SK-N-SH (cell line): ENCODE measurements around the gene GRIN1. TPM values are rescaled to one million over a fixed set of nuclear protein-coding genes. Genes with fewer than 3 reads are reported as not detected.
A peak's percentile ranks its signal among the peaks of the same experiment; 100 is the strongest.

Experiments
- CTCF ChIA-PET: fragments of 300-600, 350-600 bp; formaldehyde crosslinking; extraction: SDS; loops from one replicate; lab custom pipeline; 2021; lab: Yijun Ruan, JAX
- POLR2A ChIA-PET: fragments of 350-600 bp; sonication (Branson Sonifier 250); formaldehyde crosslinking; extraction: SDS; loops from one replicate; lab custom pipeline; 2020; ENCODE audit warnings: antibody characterized with exemption, inconsistent platforms; lab: Yijun Ruan, JAX
- DNase-seq: peaks from one replicate; pipeline ENCODE4 v3.0.0; 2012
- H2AFZ ChIP-seq: fragments of 200-600 bp; sonication (generic); 2 replicates; pipeline ENCODE4 v1.8.1; 2016; ENCODE audit warnings: antibody characterized with exemption, mild to moderate bottlenecking, low read depth
- H3F3A ChIP-seq: fragments of 200-600 bp; sonication (generic); replicated peaks from 2 replicates; pipeline ENCODE3; 2016; ENCODE audit warnings: antibody characterized with exemption, mild to moderate bottlenecking; ENCODE audit not compliant: insufficient read depth
- H3K27ac ChIP-seq, 2 experiments: fragments of 200-500 bp in 1 of 2; fragments of 200-600 bp in 1 of 2; sonication (Bioruptor generic) in 1 of 2; sonication (generic), shearing (Covaris generic) in 1 of 2; 2 replicates each; pipeline versions ENCODE4 v1.5.1 to v1.6.1; 2014 to 2016; ENCODE audit warnings: low read depth in 2 of 2, inconsistent platforms in 1 of 2, low read length in 1 of 2, mild to moderate bottlenecking in 1 of 2, mixed read lengths in 1 of 2
- H3K27me3 ChIP-seq: fragments of 200-600 bp; sonication (generic), shearing (Covaris generic); 2 replicates; pipeline ENCODE4 v1.6.1; 2016; ENCODE audit warnings: mixed run types; ENCODE audit not compliant: insufficient read depth
- H3K36me3 ChIP-seq, 2 experiments: fragments of 200-500 bp in 1 of 2; fragments of 200-600 bp in 1 of 2; sonication (Bioruptor generic) in 1 of 2; sonication (generic) in 1 of 2; replicated peaks in 1 of 2; 2 replicates each; pipeline versions ENCODE3 to v1.5.1; 2014 to 2016; ENCODE audit warnings: low read length in 1 of 2, mild to moderate bottlenecking in 1 of 2; ENCODE audit not compliant: insufficient read depth in 2 of 2, control insufficient read depth in 1 of 2
- H3K4me1 ChIP-seq, 2 experiments: fragments of 200-500 bp in 1 of 2; fragments of 200-600 bp in 1 of 2; sonication (Bioruptor generic) in 1 of 2; sonication (generic), shearing (Covaris generic) in 1 of 2; 2 replicates each; pipeline versions ENCODE4 v1.5.1 to v1.6.1; 2014 to 2016; ENCODE audit warnings: low read depth in 1 of 2, low read length in 1 of 2, mixed run types in 1 of 2; ENCODE audit not compliant: insufficient read depth in 2 of 2, control insufficient read depth in 1 of 2
- H3K4me2 ChIP-seq: fragments of 200-600 bp; sonication (generic), shearing (Covaris generic); 2 replicates; pipeline ENCODE4 v1.6.1; 2017; ENCODE audit warnings: mixed run types
- H3K4me3 ChIP-seq, 2 experiments: fragments of 200-500 bp in 1 of 2; fragments of 200-600 bp in 1 of 2; sonication (Bioruptor generic) in 1 of 2; sonication (generic), shearing (Covaris generic) in 1 of 2; 2 replicates each; pipeline versions ENCODE4 v1.5.1 to v1.8.1; 2014 to 2016; ENCODE audit warnings: low read depth in 2 of 2, inconsistent platforms in 1 of 2, low read length in 1 of 2, mild to moderate bottlenecking in 1 of 2, mixed read lengths in 1 of 2, moderate library complexity in 1 of 2
- H3K79me2 ChIP-seq: fragments of 200-600 bp; sonication (generic); 2 replicates; pipeline ENCODE4 v1.8.1; 2017; ENCODE audit warnings: mild to moderate bottlenecking; ENCODE audit not compliant: insufficient read depth
- H3K9ac ChIP-seq: fragments of 200-600 bp; sonication (generic); 2 replicates; pipeline ENCODE4 v1.6.1; 2017; ENCODE audit warnings: mixed run types
- H3K9me2 ChIP-seq: fragments of 200-600 bp; sonication (generic); 2 replicates; pipeline ENCODE4 v1.6.1; 2017; ENCODE audit warnings: mixed run types
- H3K9me3 ChIP-seq: fragments of 200-600 bp; sonication (generic); 2 replicates; pipeline ENCODE4 v1.6.1; 2017; ENCODE audit warnings: mixed run types, mild to moderate bottlenecking, moderate library complexity
- H4K20me1 ChIP-seq: fragments of 200-600 bp; sonication (generic); 2 replicates; pipeline ENCODE4 v1.6.1; 2017; ENCODE audit warnings: mild to moderate bottlenecking, mixed run types; ENCODE audit not compliant: insufficient read depth
- ELF1 ChIP-seq: IDR thresholded peaks from 2 replicates; pipeline ENCODE4 v1.4.0; 2012
- FOSL2 ChIP-seq: IDR thresholded peaks from 2 replicates; pipeline ENCODE4 v1.4.0; 2012; ENCODE audit warnings: low read depth, mild to moderate bottlenecking, moderate library complexity, borderline replicate concordance
- FOXM1 ChIP-seq: IDR thresholded peaks from 2 replicates; pipeline ENCODE4 v1.4.0; 2012; ENCODE audit warnings: low read depth, mild to moderate bottlenecking
- GATA2 ChIP-seq: sonication (generic); formaldehyde crosslinking; IDR thresholded peaks from 2 replicates; pipeline ENCODE4 v1.5.0; 2020; ENCODE audit warnings: mild to moderate bottlenecking, missing genetic modification reagents
- MEF2A ChIP-seq: IDR thresholded peaks from 2 replicates; pipeline ENCODE4 v1.4.0; 2012; ENCODE audit warnings: low read depth, borderline replicate concordance
- MXI1 ChIP-seq: IDR thresholded peaks from 2 replicates; pipeline ENCODE4 v1.6.1; 2012; ENCODE audit warnings: mild to moderate bottlenecking, low read depth, low read length, improper control_type of control experiment
- POLR2AphosphoS5 ChIP-seq: IDR thresholded peaks from 2 replicates; pipeline ENCODE4 v1.6.1; 2012; ENCODE audit warnings: low read depth, low read length
- RFX5 ChIP-seq: IDR thresholded peaks from 2 replicates; pipeline ENCODE4 v1.6.1; 2012; ENCODE audit warnings: mild to moderate bottlenecking, improper control_type of control experiment, low read length
- RXRA ChIP-seq: IDR thresholded peaks from 2 replicates; pipeline ENCODE4 v1.4.0; 2012; ENCODE audit warnings: low read depth, mild to moderate bottlenecking, borderline replicate concordance
- SMC3 ChIP-seq: IDR thresholded peaks from 2 replicates; pipeline ENCODE4 v1.6.1; 2012; ENCODE audit warnings: low read depth, low read length, improper control_type of control experiment
- TAF1 ChIP-seq: IDR thresholded peaks from 2 replicates; pipeline ENCODE4 v1.6.1; 2012; ENCODE audit warnings: low read depth, mild to moderate bottlenecking, low read length, moderate library complexity, borderline replicate concordance
- TEAD4 ChIP-seq: IDR thresholded peaks from 2 replicates; pipeline ENCODE4 v1.4.0; 2012; ENCODE audit warnings: mild to moderate bottlenecking, borderline replicate concordance; ENCODE audit not compliant: insufficient read depth
- WGBS: methylation state at CpG from one replicate; pipeline ENCODE4 v1.1.6; 2017; ENCODE audit warnings: low lambda C conversion rate; 5-methylcytosine and 5-hydroxymethylcytosine counted together
- polyA plus RNA-seq, 3 experiments: library from polyadenylated mRNA; depleted of rRNA; stranded (reverse); fragments of >200 nt; gene quantifications; 2 replicates each; pipeline ENCODE4 v1.2.3, GENCODE V29; 2012
- TF ChIP-seq, protein P1 (sequence below): IDR thresholded peaks from 2 replicates; pipeline ENCODE4 v1.4.0; 2012; ENCODE audit warnings: low read depth
- TF ChIP-seq, protein P2 (sequence below): IDR thresholded peaks from 2 replicates; pipeline ENCODE4 v1.6.1; 2012; ENCODE audit warnings: mild to moderate bottlenecking, low read depth, low read length, moderate library complexity
- TF ChIP-seq, protein P3 (sequence below): IDR thresholded peaks from 2 replicates; pipeline ENCODE4 v1.4.0; 2012; ENCODE audit warnings: low read depth, borderline replicate concordance
- TF ChIP-seq, protein P4 (sequence below): IDR thresholded peaks from 2 replicates; pipeline ENCODE4; 2012
- TF ChIP-seq, protein P5 (sequence below): fragments of 150-350 bp; IDR thresholded peaks from 2 replicates; pipeline ENCODE4 v1.6.1; 2016; ENCODE audit warnings: mild to moderate bottlenecking, low read depth, low read length

The GRIN1 gene
- polyA plus RNA-seq, 1 of the 3 experiments (the other 2 are of a cell fraction) = not detected

DNA sequence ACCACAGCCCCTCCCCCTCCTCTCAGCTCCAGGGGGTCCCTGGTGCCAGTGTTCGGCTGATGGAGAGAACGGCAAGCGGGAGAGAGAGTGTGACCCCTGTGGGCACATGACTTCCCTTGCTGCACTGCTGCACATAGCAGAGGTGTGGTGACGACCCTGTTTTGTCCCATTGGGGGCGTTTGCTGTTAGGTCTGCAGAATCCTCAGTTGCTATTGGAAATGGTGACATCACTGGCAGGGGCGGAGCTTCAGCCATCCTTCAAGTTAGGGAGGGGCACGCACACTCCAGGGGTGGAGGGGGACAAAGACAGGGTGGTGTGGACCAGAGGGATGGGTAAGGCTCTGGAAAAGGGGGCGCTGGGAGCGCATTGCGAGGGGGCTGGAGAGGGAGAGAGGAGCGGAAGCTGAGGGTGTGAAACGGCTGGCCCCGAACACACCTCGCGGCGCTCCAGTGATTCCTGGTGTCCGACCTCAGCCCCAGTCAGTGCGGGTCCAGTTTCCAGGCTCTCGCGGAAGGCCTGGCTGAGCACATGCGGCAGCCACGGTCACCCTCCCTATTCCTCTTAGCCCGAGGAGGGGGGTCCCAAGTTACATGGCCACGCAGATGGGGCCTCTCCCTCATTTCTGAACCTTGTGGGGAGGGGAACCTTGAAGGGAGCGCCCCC lies 764 bp upstream of the GRIN1 start:
- H3K9me2 ChIP-seq = no peaks in the 10 kb centered on the region
- 8% methylated on average over 24 of the region's 25 CpGs for WGBS
- no peaks in the 10 kb centered on the region for H3K79me2 ChIP-seq
- H4K20me1 ChIP-seq = no peaks in the 10 kb centered on the region
- H3K27ac ChIP-seq = peak overlapping the region in 1 of 2 experiments; percentile 51; a peak in 1 of 4 replicates
- no peaks in the 10 kb centered on the region for H3K9me3 ChIP-seq
- ChIA-PET CTCF (interaction anchor here (0.6 to 3.1 kb wide), 11 partner anchors 9 to 190 kb away, joined by 3 to 14 read pairs (median 4); partner anchors contain the start of genes ANAPC2, RNF224, SSNA1 and TMEM210), POLR2A (interaction anchor here (1.0 to 3.0 kb wide), 15 partner anchors 8 to 103 kb away, joined by 3 to 32 read pairs (median 5); partner anchors contain the start of genes LRRC26, RNF224, TPRN and TUBB4B)
- peaks cover 14% of the 10 kb centered on the region for H3K27me3 ChIP-seq
- TF ChIP-seq, protein P1, sequence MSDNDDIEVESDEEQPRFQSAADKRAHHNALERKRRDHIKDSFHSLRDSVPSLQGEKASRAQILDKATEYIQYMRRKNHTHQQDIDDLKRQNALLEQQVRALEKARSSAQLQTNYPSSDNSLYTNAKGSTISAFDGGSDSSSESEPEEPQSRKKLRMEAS = no peak
- TF ChIP-seq FOSL2 (no peak), MXI1 (peak; percentile 47; the same call in 1 of the 2 replicates), SMC3 (no peak), TAF1 (no peak), GATA2 (CRISPR knock-in tag) (no peak), FOXM1 (no peak), ELF1 (no peak), MEF2A (no peak), TEAD4 (no peak), RXRA (no peak), POLR2AphosphoS5 (no peak), RFX5 (peak; percentile 9; the same call in 1 of the 2 replicates)
- TF ChIP-seq, protein P2, sequence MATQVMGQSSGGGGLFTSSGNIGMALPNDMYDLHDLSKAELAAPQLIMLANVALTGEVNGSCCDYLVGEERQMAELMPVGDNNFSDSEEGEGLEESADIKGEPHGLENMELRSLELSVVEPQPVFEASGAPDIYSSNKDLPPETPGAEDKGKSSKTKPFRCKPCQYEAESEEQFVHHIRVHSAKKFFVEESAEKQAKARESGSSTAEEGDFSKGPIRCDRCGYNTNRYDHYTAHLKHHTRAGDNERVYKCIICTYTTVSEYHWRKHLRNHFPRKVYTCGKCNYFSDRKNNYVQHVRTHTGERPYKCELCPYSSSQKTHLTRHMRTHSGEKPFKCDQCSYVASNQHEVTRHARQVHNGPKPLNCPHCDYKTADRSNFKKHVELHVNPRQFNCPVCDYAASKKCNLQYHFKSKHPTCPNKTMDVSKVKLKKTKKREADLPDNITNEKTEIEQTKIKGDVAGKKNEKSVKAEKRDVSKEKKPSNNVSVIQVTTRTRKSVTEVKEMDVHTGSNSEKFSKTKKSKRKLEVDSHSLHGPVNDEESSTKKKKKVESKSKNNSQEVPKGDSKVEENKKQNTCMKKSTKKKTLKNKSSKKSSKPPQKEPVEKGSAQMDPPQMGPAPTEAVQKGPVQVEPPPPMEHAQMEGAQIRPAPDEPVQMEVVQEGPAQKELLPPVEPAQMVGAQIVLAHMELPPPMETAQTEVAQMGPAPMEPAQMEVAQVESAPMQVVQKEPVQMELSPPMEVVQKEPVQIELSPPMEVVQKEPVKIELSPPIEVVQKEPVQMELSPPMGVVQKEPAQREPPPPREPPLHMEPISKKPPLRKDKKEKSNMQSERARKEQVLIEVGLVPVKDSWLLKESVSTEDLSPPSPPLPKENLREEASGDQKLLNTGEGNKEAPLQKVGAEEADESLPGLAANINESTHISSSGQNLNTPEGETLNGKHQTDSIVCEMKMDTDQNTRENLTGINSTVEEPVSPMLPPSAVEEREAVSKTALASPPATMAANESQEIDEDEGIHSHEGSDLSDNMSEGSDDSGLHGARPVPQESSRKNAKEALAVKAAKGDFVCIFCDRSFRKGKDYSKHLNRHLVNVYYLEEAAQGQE = no peak
- TF ChIP-seq, protein P3, sequence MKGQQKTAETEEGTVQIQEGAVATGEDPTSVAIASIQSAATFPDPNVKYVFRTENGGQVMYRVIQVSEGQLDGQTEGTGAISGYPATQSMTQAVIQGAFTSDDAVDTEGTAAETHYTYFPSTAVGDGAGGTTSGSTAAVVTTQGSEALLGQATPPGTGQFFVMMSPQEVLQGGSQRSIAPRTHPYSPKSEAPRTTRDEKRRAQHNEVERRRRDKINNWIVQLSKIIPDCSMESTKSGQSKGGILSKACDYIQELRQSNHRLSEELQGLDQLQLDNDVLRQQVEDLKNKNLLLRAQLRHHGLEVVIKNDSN = no peak
- TF ChIP-seq, protein P4, sequence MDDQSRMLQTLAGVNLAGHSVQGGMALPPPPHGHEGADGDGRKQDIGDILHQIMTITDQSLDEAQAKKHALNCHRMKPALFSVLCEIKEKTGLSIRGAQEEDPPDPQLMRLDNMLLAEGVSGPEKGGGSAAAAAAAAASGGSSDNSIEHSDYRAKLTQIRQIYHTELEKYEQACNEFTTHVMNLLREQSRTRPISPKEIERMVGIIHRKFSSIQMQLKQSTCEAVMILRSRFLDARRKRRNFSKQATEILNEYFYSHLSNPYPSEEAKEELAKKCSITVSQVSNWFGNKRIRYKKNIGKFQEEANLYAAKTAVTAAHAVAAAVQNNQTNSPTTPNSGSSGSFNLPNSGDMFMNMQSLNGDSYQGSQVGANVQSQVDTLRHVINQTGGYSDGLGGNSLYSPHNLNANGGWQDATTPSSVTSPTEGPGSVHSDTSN = no peak
- TF ChIP-seq, protein P5, sequence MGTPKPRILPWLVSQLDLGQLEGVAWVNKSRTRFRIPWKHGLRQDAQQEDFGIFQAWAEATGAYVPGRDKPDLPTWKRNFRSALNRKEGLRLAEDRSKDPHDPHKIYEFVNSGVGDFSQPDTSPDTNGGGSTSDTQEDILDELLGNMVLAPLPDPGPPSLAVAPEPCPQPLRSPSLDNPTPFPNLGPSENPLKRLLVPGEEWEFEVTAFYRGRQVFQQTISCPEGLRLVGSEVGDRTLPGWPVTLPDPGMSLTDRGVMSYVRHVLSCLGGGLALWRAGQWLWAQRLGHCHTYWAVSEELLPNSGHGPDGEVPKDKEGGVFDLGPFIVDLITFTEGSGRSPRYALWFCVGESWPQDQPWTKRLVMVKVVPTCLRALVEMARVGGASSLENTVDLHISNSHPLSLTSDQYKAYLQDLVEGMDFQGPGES = no peak
- H3F3A ChIP-seq = no peaks in the 10 kb centered on the region
- H3K36me3 ChIP-seq = no peaks in the 10 kb centered on the region
- H3K4me3 ChIP-seq = peak overlapping the region in 1 of 2 experiments; percentile 35; a peak in 1 of 4 replicates
- H3K4me2 ChIP-seq = peak overlapping the region; percentile 73; the same call in 1 of the 2 replicates
- H2AFZ ChIP-seq = no peak overlapping the region
- no peak overlapping the region for H3K9ac ChIP-seq
- H3K4me1 ChIP-seq = peaks cover 0 to 8% of the 10 kb centered on the region in 2 experiments; a peak in 1 of 4 replicates
- peak; percentile 96 for DNase-seq
